Panc1 (cell line): ENCODE results near the gene NEK1. TPM values are rescaled to one million over a fixed set of nuclear protein-coding genes. Genes with fewer than 3 reads are reported as not detected.
A peak's percentile ranks its signal among the peaks of the same experiment; 100 is the strongest.

Source experiments
- ATAC-seq: fragments of 200-7000 bp; cut with Tn5 transposase; 2 replicates; pipeline ENCODE4 v1.9.1; 2020; ENCODE audit warnings: mild to moderate bottlenecking, moderate library complexity
- BruUV-seq: library from RNA; stranded (reverse); fragments of 400-500 nt; replicated peaks from 2 replicates; lab custom pipeline; 2021; lab: Mats Ljungman, UMichigan
- CTCF ChIA-PET: fragments of 300-600 bp; sonication (Branson Sonifier 250); formaldehyde crosslinking; loops from one replicate; lab custom pipeline; 2022; ENCODE audit warnings: antibody characterized with exemption; lab: Charles Lee
- POLR2A ChIA-PET: fragments of 300-600 bp; sonication (Branson Sonifier 250); formaldehyde crosslinking; loops from one replicate; lab custom pipeline; 2022; ENCODE audit warnings: antibody characterized with exemption; lab: Charles Lee
- DNase-seq: peaks from one replicate; pipeline ENCODE4 v3.0.0-alpha.2; 2010; ENCODE audit warnings: low read depth, low spot score
- H3K27ac ChIP-seq: 2 replicates; pipeline ENCODE4 v1.5.1; 2011; ENCODE audit warnings: mild to moderate bottlenecking, low read length, inconsistent platforms
- H3K27me3 ChIP-seq: fragments of 200-500 bp; sonication (Bioruptor generic); 2 replicates; pipeline ENCODE4 v1.6.0; 2014; ENCODE audit warnings: low read length, inconsistent platforms; ENCODE audit not compliant: control insufficient read depth, insufficient read depth
- H3K36me3 ChIP-seq: fragments of 200-500 bp; sonication (Bioruptor generic); 2 replicates; pipeline ENCODE4 v1.5.1; 2014; ENCODE audit warnings: inconsistent platforms, mild to moderate bottlenecking, low read length, moderate library complexity; ENCODE audit not compliant: control insufficient read depth, insufficient read depth
- H3K4me1 ChIP-seq: 2 replicates; pipeline ENCODE4 v1.5.1; 2011; ENCODE audit warnings: inconsistent platforms, mild to moderate bottlenecking, low read length, moderate library complexity; ENCODE audit not compliant: control insufficient read depth, insufficient read depth
- H3K4me3 ChIP-seq, 2 experiments: 2 replicates each; pipeline ENCODE4 v1.5.1; 2011 to 2012; ENCODE audit warnings: low read depth in 2 of 2, low read length in 2 of 2, mild to moderate bottlenecking in 2 of 2, inconsistent platforms in 1 of 2, moderate library complexity in 1 of 2
- H3K9me3 ChIP-seq: fragments of 200-500 bp; sonication (Bioruptor generic); 2 replicates; pipeline ENCODE4 v1.5.1; 2014; ENCODE audit warnings: low read depth, mild to moderate bottlenecking, inconsistent platforms, low read length, moderate library complexity; ENCODE audit not compliant: control insufficient read depth, insufficient read depth
- CTCF ChIP-seq: fragments of 450-650 bp; IDR thresholded peaks from 2 replicates; pipeline ENCODE4 v1.5.1; 2017; ENCODE audit warnings: mild to moderate bottlenecking
- POLR2AphosphoS5 ChIP-seq: IDR thresholded peaks from 2 replicates; pipeline ENCODE4 v1.6.1; 2012; ENCODE audit warnings: mild to moderate bottlenecking, low read depth, low read length, moderate library complexity
- SIN3A ChIP-seq: IDR thresholded peaks from 2 replicates; pipeline ENCODE4 v1.6.1; 2012; ENCODE audit warnings: low read depth, mild to moderate bottlenecking, low read length, moderate library complexity, borderline replicate concordance; ENCODE audit not compliant: insufficient read depth
- TCF7L2 ChIP-seq: IDR thresholded peaks from 2 replicates; pipeline ENCODE4 v1.6.1; 2011; ENCODE audit warnings: mild to moderate bottlenecking, low read depth, low read length, inconsistent platforms
- in situ Hi-C: cut with HindIII; loops from 2 replicates; pipeline ENCODE4 v1.10.0; 2016; ENCODE audit warnings: low sequenced_read_pairs, low pct_unique_long_range_greater_than_20kb
- intact Hi-C: fragments of 100-400 bp; cut with micrococcal nuclease; formaldehyde crosslinking; loops from one replicate; pipeline ENCODE4 v1.10.0; 2022; ENCODE audit not compliant: unreplicated experiment
- total RNA-seq: library from RNA; stranded (reverse); gene quantifications from one replicate; pipeline ENCODE4 v1.2.1, GENCODE V29; 2021; ENCODE audit not compliant: unreplicated experiment
- TF ChIP-seq, protein P1 (sequence below), 2 experiments: IDR thresholded peaks; 2 replicates each; pipeline ENCODE4 v1.6.1; 2011 to 2012; ENCODE audit warnings: low read depth in 2 of 2, control low read depth in 1 of 2, low read length in 1 of 2, mild to moderate bottlenecking in 1 of 2, moderate library complexity in 1 of 2; ENCODE audit not compliant: insufficient read depth in 1 of 2

The NEK1 gene
- total RNA-seq, 1 experiment from 2014 or later: 9.2 TPM

DNA sequence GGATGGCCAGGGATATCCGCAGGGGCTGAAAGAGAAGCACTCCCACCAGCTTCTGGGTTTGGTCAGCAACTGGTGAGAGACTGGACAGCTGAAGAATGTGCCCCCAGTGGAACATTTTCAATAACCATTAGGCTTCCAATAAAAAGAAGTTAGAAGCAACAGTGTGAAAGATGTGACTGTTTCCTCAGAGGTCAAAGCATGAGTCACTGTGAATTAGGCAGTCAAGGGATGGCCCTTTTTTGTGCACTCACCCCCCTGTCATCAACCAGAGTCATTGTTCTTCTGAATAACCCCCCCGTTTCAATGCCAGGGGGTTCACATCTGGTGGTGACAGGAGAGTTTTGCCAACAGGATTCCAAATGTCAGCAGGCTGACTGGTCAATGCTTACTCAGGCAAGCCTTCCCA is 267.1 kb downstream of the NEK1 start:
- DNase-seq (peak; percentile 68), ATAC-seq (peak; percentile 70)
- Histone ChIP-seq H3K9me3 (no peaks in the 10 kb centered on the region), H3K36me3 (no peaks in the 10 kb centered on the region), H3K27ac (no peak overlapping the region), H3K27me3 (no peaks in the 10 kb centered on the region), H3K4me1 (no peaks in the 10 kb centered on the region), H3K4me3 (no peak overlapping the region)
- TF ChIP-seq, protein P1, sequence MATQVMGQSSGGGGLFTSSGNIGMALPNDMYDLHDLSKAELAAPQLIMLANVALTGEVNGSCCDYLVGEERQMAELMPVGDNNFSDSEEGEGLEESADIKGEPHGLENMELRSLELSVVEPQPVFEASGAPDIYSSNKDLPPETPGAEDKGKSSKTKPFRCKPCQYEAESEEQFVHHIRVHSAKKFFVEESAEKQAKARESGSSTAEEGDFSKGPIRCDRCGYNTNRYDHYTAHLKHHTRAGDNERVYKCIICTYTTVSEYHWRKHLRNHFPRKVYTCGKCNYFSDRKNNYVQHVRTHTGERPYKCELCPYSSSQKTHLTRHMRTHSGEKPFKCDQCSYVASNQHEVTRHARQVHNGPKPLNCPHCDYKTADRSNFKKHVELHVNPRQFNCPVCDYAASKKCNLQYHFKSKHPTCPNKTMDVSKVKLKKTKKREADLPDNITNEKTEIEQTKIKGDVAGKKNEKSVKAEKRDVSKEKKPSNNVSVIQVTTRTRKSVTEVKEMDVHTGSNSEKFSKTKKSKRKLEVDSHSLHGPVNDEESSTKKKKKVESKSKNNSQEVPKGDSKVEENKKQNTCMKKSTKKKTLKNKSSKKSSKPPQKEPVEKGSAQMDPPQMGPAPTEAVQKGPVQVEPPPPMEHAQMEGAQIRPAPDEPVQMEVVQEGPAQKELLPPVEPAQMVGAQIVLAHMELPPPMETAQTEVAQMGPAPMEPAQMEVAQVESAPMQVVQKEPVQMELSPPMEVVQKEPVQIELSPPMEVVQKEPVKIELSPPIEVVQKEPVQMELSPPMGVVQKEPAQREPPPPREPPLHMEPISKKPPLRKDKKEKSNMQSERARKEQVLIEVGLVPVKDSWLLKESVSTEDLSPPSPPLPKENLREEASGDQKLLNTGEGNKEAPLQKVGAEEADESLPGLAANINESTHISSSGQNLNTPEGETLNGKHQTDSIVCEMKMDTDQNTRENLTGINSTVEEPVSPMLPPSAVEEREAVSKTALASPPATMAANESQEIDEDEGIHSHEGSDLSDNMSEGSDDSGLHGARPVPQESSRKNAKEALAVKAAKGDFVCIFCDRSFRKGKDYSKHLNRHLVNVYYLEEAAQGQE (IDR thresholded peaks at IDR 0.05; ENCODE audit: insufficient read depth in 1 of 2, low read depth in 2 of 2, low read length in 1 of 2): no peak
- no peak for TF ChIP-seq TCF7L2
- no peak for TF ChIP-seq POLR2AphosphoS5
- no peak for TF ChIP-seq SIN3A
- no peak for TF ChIP-seq CTCF
- CTCF ChIA-PET: no interaction called here
- intact Hi-C loops: no loop called here
- POLR2A ChIA-PET: no interaction called here
- BruUV-seq: no TSS peak
- in situ Hi-C loops: no loop called here

Other genes with a start within 250 kb of the NEK1 start
- 38.3 TPM for gene CLCN3, start 8.0 kb upstream of the NEK1 start, total RNA-seq
- 21.4 TPM for gene HPF1, start 145.4 kb upstream of the NEK1 start, total RNA-seq